NB4 (cell line): ENCODE measurements around the gene ATP5F1C.
"Not testable (repeated sequence)": the region's sequence is repeated elsewhere in the genome, so short reads cannot be mapped to it uniquely, and the experiment has no call there.

Source experiments
- DNase-seq: peaks from one replicate; pipeline ENCODE4 v3.0.0; 2010; ENCODE audit warnings: low read depth
- H3K4me3 ChIP-seq: one replicate; pipeline ENCODE4 v1.5.1; 2011; ENCODE audit warnings: mild to moderate bottlenecking, low read depth, low read length, moderate library complexity
- MYC ChIP-seq: IDR thresholded peaks from 2 replicates; pipeline ENCODE4 v1.6.1; 2011; ENCODE audit warnings: low read depth, low read length
- POLR2A ChIP-seq: IDR thresholded peaks from 2 replicates; pipeline ENCODE4 v1.6.1; 2011; ENCODE audit warnings: mild to moderate bottlenecking; ENCODE audit not compliant: insufficient read length; ENCODE audit errors: extremely low read depth
- TF ChIP-seq, protein P1 (sequence below): IDR thresholded peaks from 2 replicates; pipeline ENCODE4 v1.6.1; 2011; ENCODE audit warnings: low read depth, low read length
- TF ChIP-seq, protein P2 (sequence below): IDR thresholded peaks from one replicate; pipeline ENCODE4 v1.5.1; 2012; ENCODE audit warnings: low read depth, low read length

Gene ATP5F1C

GRCh38 chr10:7787857-7788638, at the start of gene ATP5F1C, which contains the start of gene KIN:
Gene ATP5F1C, plus strand, starts transcription at chr10:7788177. Its CDS starts 31 bp downstream, at chr10:7788208.
Gene KIN, minus strand, starts transcription at chr10:7787993. Its CDS starts 60 bp downstream, at chr10:7787933.
- peak; percentile 90 for DNase-seq
- TF ChIP-seq POLR2A (peak; percentile 84), MYC (peak; percentile 9; the same call in 1 of the 2 replicates)
- TF ChIP-seq, protein P1, sequence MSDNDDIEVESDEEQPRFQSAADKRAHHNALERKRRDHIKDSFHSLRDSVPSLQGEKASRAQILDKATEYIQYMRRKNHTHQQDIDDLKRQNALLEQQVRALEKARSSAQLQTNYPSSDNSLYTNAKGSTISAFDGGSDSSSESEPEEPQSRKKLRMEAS = no peak; the same call in 1 of the 2 replicates
- H3K4me3 ChIP-seq = peak within 1 kb of the TSS; percentile 87

DNA sequence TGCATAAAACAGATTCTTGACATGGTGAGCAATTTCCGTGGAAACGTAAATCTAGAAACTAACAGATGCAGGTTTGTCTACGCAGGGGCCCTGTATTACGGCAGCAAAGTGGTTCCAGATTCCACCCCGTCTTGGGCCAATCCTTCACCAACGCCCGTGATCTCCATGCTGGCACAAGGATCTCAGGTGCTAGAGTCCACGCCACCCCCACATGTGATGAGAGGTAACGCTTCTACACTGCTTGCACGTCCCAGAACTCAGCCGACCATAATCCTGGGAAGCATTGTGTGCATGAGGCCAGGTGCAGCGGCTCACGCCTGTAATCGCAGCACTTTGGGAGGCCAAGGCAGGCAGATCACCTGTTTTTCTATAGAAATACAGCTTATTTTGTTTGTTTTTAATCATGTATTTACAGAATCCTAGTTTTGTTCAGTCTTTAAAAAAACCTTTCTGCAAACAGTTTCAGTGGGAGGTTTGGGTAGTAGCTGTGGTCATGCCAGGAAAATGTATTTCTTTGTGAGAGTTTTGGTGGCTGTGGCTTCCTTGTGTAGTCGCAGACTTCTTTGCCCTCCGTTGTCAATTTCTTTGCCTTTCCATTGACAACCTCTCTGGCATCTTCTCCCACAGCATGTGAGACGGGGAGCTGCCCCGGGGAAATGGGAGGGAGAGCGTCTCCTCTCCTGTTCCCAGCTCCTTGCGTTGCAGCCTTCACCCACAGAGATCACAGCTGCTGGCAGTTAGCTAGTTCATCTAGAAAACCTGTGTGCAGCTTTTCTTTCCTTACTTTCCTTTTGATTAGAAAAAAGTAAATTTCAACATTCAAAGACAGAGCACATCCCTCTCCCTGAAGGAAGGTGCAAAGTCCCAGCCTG, 49.2 kb upstream of the ATP5F1C start:
- DNase-seq = no peak
- TF ChIP-seq, protein P1 = no peak
- TF ChIP-seq POLR2A (no peak), MYC (no peak)
- TF ChIP-seq, protein P2, sequence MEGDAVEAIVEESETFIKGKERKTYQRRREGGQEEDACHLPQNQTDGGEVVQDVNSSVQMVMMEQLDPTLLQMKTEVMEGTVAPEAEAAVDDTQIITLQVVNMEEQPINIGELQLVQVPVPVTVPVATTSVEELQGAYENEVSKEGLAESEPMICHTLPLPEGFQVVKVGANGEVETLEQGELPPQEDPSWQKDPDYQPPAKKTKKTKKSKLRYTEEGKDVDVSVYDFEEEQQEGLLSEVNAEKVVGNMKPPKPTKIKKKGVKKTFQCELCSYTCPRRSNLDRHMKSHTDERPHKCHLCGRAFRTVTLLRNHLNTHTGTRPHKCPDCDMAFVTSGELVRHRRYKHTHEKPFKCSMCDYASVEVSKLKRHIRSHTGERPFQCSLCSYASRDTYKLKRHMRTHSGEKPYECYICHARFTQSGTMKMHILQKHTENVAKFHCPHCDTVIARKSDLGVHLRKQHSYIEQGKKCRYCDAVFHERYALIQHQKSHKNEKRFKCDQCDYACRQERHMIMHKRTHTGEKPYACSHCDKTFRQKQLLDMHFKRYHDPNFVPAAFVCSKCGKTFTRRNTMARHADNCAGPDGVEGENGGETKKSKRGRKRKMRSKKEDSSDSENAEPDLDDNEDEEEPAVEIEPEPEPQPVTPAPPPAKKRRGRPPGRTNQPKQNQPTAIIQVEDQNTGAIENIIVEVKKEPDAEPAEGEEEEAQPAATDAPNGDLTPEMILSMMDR = no peak
- no peak overlapping the region for H3K4me3 ChIP-seq

DNA sequence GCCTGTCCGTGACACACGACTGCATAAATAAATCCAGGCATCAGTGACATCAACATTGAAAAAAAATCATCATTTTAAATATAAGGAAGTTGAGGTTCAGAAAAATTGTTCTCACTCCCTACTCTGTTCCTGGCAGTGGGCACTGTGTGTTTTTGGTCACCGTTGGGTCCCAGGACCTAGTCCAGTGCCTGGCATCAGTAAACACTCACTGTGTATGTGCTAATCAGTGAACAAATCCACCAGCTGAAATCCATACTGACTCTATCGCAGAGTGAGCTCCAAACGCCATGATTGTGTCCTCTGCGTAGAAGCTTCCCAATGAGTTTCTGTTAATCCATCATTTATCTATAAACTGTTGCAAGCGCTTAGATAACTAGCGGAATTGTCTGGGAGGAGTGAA, 43.7 kb upstream of the ATP5F1C start:
- TF ChIP-seq MYC (no peak), POLR2A (no peak)
- TF ChIP-seq, protein P2 = no peak
- TF ChIP-seq, protein P1 = no peak
- DNase-seq = no peak
- no peak overlapping the region for H3K4me3 ChIP-seq

GRCh38 chr10:7748637-7749036, 39.3 kb upstream of the ATP5F1C start:
- not testable (repeated sequence) for H3K4me3 ChIP-seq, DNase-seq

DNA sequence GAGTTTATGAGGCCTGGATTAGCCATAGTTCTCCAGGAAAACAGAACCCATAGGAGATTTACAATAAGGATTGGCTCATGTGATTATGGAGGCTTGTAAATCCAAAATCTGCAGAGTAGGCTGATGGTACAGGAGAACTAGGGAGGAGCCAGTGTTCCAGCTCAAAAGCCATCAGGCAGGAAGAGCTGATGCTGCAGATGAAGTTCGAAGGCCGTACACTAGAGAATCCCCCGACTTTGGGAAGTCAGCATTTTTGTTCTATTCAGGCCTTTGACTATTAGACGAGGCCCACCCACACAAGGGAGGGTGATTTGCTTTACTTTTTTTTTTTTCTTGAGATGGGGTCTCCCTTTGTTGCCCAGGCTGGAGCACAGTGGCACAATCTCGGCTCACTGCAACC, 37.8 kb upstream of the ATP5F1C start:
- H3K4me3 ChIP-seq = no peak overlapping the region
- no peak for TF ChIP-seq POLR2A
- TF ChIP-seq, protein P1 = no peak
- TF ChIP-seq, protein P2 = no peak
- no peak for TF ChIP-seq MYC
- no peak for DNase-seq

- DNase-seq = no peak
- no peak overlapping the region for H3K4me3 ChIP-seq
- TF ChIP-seq, protein P1 = no peak
- TF ChIP-seq, protein P2 = no peak
- no peak for TF ChIP-seq MYC
- TF ChIP-seq POLR2A = no peak
Observed at GRCh38 chr10:7752251-7752650, 35.7 kb upstream of the ATP5F1C start.
